HG03558 (cell line): ENCODE results near the gene TBC1D21.

Source experiments
- ATAC-seq: cut with Tn5 transposase; IDR thresholded peaks from one replicate; pipeline ENCODE4 v1.9.1; 2021; ENCODE audit warnings: moderate number of reproducible peaks; ENCODE audit not compliant: unreplicated experiment; ENCODE audit errors: extremely low read depth

Gene TBC1D21

GRCh38 chr15:73857193-73857920 is 16.0 kb upstream of the TBC1D21 start:
- no peak for ATAC-seq

- ATAC-seq: no peak
These were observed 15.3 kb upstream of the TBC1D21 start for GRCh38 chr15:73858062-73858461.

GRCh38 chr15:73862276-73862675 is 11.1 kb upstream of the TBC1D21 start:
- ATAC-seq: no peak

GRCh38 chr15:73865379-73865778 is 8.0 kb upstream of the TBC1D21 start:
- no peak for ATAC-seq

GRCh38 chr15:73865904-73866303 is 7.5 kb upstream of the TBC1D21 start:
- ATAC-seq: no peak

- ATAC-seq: no peak
These were observed 6.9 kb upstream of the TBC1D21 start for GRCh38 chr15:73866481-73866880.

GRCh38 chr15:73866881-73867410 is 6.4 kb upstream of the TBC1D21 start:
- ATAC-seq: no peak

GRCh38 chr15:73867426-73867825 is 5.9 kb upstream of the TBC1D21 start:
- ATAC-seq: no peak

- ATAC-seq: no peak
These were observed 5.4 kb upstream of the TBC1D21 start for GRCh38 chr15:73867956-73868355.

GRCh38 chr15:73869216-73869995 is 4.0 kb upstream of the TBC1D21 start:
- ATAC-seq: no peak

GRCh38 chr15:73870700-73871408 is 2.5 kb upstream of the TBC1D21 start:
- no peak for ATAC-seq

GRCh38 chr15:73872346-73872745 is 1.0 kb upstream of the TBC1D21 start:
- no peak for ATAC-seq

- no peak for ATAC-seq
These were observed 636 bp downstream of the TBC1D21 start for GRCh38 chr15:73873889-73874511.

- ATAC-seq: no peak
These were observed 6.1 kb downstream of the TBC1D21 start for GRCh38 chr15:73879426-73879825.

- no peak for ATAC-seq
These were observed 8.4 kb downstream of the TBC1D21 start for GRCh38 chr15:73881579-73882320.

GRCh38 chr15:73882761-73883419 is 9.5 kb downstream of the TBC1D21 start:
- ATAC-seq: no peak

- ATAC-seq: no peak
These were observed 10.8 kb downstream of the TBC1D21 start for GRCh38 chr15:73884159-73884558.

- no peak for ATAC-seq
These were observed 12.8 kb downstream of the TBC1D21 start for GRCh38 chr15:73885954-73886700.
